ENCODE measurements around the gene FFAR4. TPM values are rescaled to one million over a fixed set of nuclear protein-coding genes. Genes with fewer than 3 reads are reported as not detected.

The FFAR4 gene
- total RNA-seq, 6 experiments from 2014 or later = 0.07 to 0.27 (median 0.19) TPM

- 94% methylated on average over 3 of the region's 4 CpGs for WGBS (ENCODE audit: insufficient coverage, low coverage, low lambda C conversion rate, missing lambda C conversion rate)
- Histone ChIP-seq H3K27ac (no peak overlapping the region), H3K27me3 (no peaks in the 10 kb centered on the region), H3K4me1 (no peaks in the 10 kb centered on the region), H3K9me3 (no peaks in the 10 kb centered on the region), H3K4me3 (no peak overlapping the region), H3K36me3 (no peaks in the 10 kb centered on the region)
- DNase-seq (no peak), ATAC-seq (no peak)
- intact Hi-C loops (cut with DNase I) = no loop called here
- TF ChIP-seq POLR2A (IDR thresholded peaks at IDR 0.05) = no peak
- TF ChIP-seq, protein P1, sequence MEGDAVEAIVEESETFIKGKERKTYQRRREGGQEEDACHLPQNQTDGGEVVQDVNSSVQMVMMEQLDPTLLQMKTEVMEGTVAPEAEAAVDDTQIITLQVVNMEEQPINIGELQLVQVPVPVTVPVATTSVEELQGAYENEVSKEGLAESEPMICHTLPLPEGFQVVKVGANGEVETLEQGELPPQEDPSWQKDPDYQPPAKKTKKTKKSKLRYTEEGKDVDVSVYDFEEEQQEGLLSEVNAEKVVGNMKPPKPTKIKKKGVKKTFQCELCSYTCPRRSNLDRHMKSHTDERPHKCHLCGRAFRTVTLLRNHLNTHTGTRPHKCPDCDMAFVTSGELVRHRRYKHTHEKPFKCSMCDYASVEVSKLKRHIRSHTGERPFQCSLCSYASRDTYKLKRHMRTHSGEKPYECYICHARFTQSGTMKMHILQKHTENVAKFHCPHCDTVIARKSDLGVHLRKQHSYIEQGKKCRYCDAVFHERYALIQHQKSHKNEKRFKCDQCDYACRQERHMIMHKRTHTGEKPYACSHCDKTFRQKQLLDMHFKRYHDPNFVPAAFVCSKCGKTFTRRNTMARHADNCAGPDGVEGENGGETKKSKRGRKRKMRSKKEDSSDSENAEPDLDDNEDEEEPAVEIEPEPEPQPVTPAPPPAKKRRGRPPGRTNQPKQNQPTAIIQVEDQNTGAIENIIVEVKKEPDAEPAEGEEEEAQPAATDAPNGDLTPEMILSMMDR (IDR thresholded peaks at IDR 0.05) = no peak
Observed at GRCh38 chr10:93628858-93629257, 62.4 kb downstream of the FFAR4 start.

DNA sequence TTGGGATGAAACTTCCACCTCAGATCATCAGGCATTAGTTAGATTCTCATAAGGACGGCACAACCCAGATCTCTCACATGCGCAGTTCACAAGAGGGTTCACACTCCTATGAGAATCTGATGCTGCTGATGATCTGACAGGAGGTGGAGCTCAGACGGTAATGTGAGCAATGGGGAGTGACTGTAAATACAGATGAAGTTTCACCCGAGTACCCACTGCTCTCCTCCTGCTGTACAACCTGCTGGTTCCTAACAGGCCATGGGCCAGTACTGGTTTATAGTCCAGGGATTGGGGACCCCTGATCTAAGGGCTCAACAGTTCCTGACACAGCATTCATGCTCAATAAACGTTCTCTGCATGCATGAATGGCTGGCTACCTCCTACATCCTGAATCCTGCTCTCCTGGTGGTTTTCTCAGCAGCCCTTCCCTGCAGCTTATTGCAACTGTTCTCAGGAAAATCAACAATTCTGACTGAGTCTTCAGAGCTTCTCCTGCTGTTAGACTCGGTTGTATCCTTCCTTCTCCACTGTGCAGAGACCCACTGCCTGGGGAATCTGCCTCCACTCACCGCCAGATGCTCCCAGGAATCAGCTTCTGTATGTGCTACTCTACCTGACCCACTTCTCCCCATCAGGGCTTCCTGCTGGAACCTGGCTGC, 63.3 kb downstream of the FFAR4 start:
- no peaks in the 10 kb centered on the region for H3K4me1 ChIP-seq

DNA sequence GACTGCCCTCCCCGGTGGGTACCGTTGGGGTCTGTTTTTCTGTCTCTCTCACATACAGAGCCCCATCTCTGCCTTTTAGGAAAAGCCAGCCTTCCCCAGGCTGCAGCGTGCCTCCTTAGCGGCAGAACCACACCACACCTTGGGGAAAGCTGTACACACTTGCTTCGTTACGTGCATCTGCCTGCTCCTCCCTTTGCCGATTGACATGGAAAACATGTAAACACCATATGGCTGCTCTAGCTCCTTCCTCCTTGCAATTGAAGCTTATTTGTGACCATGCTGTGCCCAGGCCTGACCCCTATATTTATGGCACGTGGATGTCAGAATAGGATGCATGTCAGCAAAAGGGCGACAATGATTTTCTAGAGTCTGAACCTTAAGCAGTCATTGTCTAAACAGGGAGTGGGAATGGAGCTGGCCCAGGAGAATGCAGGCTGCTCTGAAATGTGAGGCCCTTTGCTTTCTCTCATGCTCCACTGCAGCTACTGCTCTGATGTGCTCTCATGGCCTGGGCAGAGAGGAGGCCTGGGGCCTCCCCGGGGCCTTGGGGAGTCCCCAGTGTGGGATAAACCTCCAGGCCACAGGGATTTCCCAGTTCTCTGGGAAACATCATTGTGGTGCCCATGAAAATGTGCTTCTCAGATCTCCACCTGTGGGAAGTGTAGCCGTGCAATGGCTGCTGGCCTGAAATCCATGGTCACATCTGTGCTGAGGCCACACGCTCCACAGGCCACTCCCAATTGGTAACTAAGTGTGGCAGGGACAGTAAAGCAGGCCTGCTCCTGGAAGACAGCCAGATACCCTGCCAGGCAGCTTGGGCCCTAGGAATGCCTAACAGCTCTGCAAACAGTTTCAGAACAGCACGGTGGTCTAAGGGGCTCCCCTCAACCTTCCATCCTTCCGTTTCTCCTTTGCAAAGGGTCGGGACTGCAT, 64.4 kb downstream of the FFAR4 start:
- TF ChIP-seq, protein P1 (IDR thresholded peaks at IDR 0.05) = no peak
- no peak for TF ChIP-seq POLR2A (IDR thresholded peaks at IDR 0.05)
- no peak for ATAC-seq
- Histone ChIP-seq H3K27ac (no peak overlapping the region), H3K4me3 (no peak overlapping the region), H3K4me1 (no peaks in the 10 kb centered on the region), H3K36me3 (no peaks in the 10 kb centered on the region), H3K9me3 (no peaks in the 10 kb centered on the region), H3K27me3 (no peaks in the 10 kb centered on the region)
- intact Hi-C loops (cut with DNase I) = no loop called here
- no peak for DNase-seq
- 89% methylated on average over 9 of the region's 15 CpGs for WGBS (ENCODE audit: insufficient coverage, low coverage, low lambda C conversion rate, missing lambda C conversion rate)

More for the DNA sequence above, 63.3 kb downstream of the FFAR4 start:
- Histone ChIP-seq H3K27me3 (no peaks in the 10 kb centered on the region), H3K27ac (no peak overlapping the region), H3K4me3 (no peak overlapping the region), H3K36me3 (no peaks in the 10 kb centered on the region), H3K9me3 (no peaks in the 10 kb centered on the region)
- ATAC-seq (no peak), DNase-seq (no peak)
- 76% methylated on average over 5 of the region's 7 CpGs for WGBS (ENCODE audit: insufficient coverage, low coverage, low lambda C conversion rate, missing lambda C conversion rate)
- TF ChIP-seq POLR2A (IDR thresholded peaks at IDR 0.05) = no peak
- TF ChIP-seq, protein P1 (IDR thresholded peaks at IDR 0.05) = no peak
- intact Hi-C loops (cut with DNase I) = no loop called here

Other genes starting within 250 kb of the FFAR4 start
- 10 to 100 TPM in 1 of 6 experiments, 1 to 10 TPM in 5; 1.9 to 14.6 (median 3.2) TPM for gene MYOF, start 84.3 kb upstream of the FFAR4 start, total RNA-seq
- gene CEP55, start 70.1 kb upstream of the FFAR4 start, total RNA-seq = under 1 TPM in 5 of 6 experiments, not detected in 1; 0.16 to 0.56 (median 0.43) TPM
- gene RBP4, start 34.6 kb downstream of the FFAR4 start, total RNA-seq = 1,000 to 10,000 TPM; 4,975 to 8,539 (median 5,621) TPM
- not detected for gene PDE6C, start 45.9 kb downstream of the FFAR4 start, total RNA-seq
- gene FRA10AC1, start 135.9 kb downstream of the FFAR4 start, total RNA-seq = 1 to 10 TPM; 4.2 to 9.4 (median 6.6) TPM
- 1 to 10 TPM in 1 of 6 experiments, under 1 TPM in 4, not detected in 1; 0.22 to 2.3 (median 0.86) TPM for gene LGI1, start 191.3 kb downstream of the FFAR4 start, total RNA-seq